A549 (cell line): ENCODE measurements around the gene ARRDC2. TPM values are rescaled to one million over a fixed set of nuclear protein-coding genes. Genes with fewer than 3 reads are reported as not detected.
A peak's percentile ranks its signal among the peaks of the same experiment; 100 is the strongest.

ENCODE experiments used
- ATAC-seq, 2 experiments: fragments of 200-7000 bp in 1 of 2; fragments of >200 bp in 1 of 2; cut with Nextera tagmentation in 1 of 2; cut with Tn5 transposase in 1 of 2; 3 replicates each; pipeline versions ENCODE4 v1.8.0 to v1.9.1; 2018 to 2020; ENCODE audit warnings: mild to moderate bottlenecking in 1 of 2, moderate library complexity in 1 of 2
- CTCF ChIA-PET: fragments of 300-600 bp; sonication (Branson Sonifier 250); formaldehyde crosslinking; extraction: SDS; loops from one replicate; lab custom pipeline; 2021; ENCODE audit warnings: antibody characterized with exemption, inconsistent platforms; lab: Yijun Ruan, JAX
- POLR2A ChIA-PET: fragments of 350-600 bp; formaldehyde crosslinking; extraction: SDS; loops from one replicate; lab custom pipeline; 2021; ENCODE audit warnings: antibody characterized with exemption, inconsistent platforms; lab: Yijun Ruan, JAX
- DNase-seq, 2 experiments: peaks; one replicate each; pipeline versions ENCODE4 v3.0.0 to v3.0.0-alpha.2; 2011 to 2016; ENCODE audit warnings: low read depth in 1 of 2, low spot score in 1 of 2
- FAIRE-seq: peaks from 2 replicates; lab custom pipeline; 2011; peaks lifted over from hg19 to GRCh38; lab: Jason Lieb, UNC
- H3K27ac ChIP-seq, 2 experiments: fragments of >200 bp; sonication (Bioruptor Twin); formaldehyde crosslinking; 3 replicates each; pipeline ENCODE4 v1.5.1; 2016 to 2017
- H3K4me1 ChIP-seq: fragments of >200 bp; sonication (Bioruptor Twin); formaldehyde crosslinking; 3 replicates; pipeline ENCODE4 v1.6.1; 2016
- H3K4me2 ChIP-seq: fragments of >200 bp; sonication (Bioruptor Twin); formaldehyde crosslinking; 3 replicates; pipeline ENCODE4 v1.6.1; 2016
- H3K4me3 ChIP-seq: fragments of >200 bp; sonication (Bioruptor Twin); formaldehyde crosslinking; 3 replicates; pipeline ENCODE4 v1.5.1; 2016
- H3K9me3 ChIP-seq: fragments of >200 bp; sonication (Bioruptor Twin); formaldehyde crosslinking; 3 replicates; pipeline ENCODE4 v1.6.1; 2016
- CBX8 ChIP-seq: fragments of 200-600 bp; sonication (generic); IDR thresholded peaks from 2 replicates; pipeline ENCODE4 v1.6.1; 2016
- CEBPB ChIP-seq, 2 experiments: fragments of >200 bp in 1 of 2; sonication (Bioruptor Twin) in 1 of 2; formaldehyde crosslinking in 1 of 2; IDR thresholded peaks; 2 replicates each; pipeline ENCODE4 v1.6.1; 2012 to 2016
- CHD4 ChIP-seq: fragments of 200-600 bp; sonication (generic); IDR thresholded peaks from 2 replicates; pipeline ENCODE4 v1.6.1; 2016; ENCODE audit warnings: antibody characterized with exemption, mild to moderate bottlenecking, borderline replicate concordance
- CTCF ChIP-seq: fragments of >200 bp; sonication (Bioruptor Twin); formaldehyde crosslinking; IDR thresholded peaks from 3 replicates; pipeline ENCODE4 v1.5.1; 2016
- ESRRA ChIP-seq: fragments of 150-350 bp; IDR thresholded peaks from 2 replicates; pipeline ENCODE4 v1.6.1; 2014; ENCODE audit warnings: mild to moderate bottlenecking, low read length, borderline replicate concordance
- FOSB ChIP-seq: fragments of 250-450 bp; sonication (Bioruptor Pico); IDR thresholded peaks from 2 replicates; pipeline ENCODE4 v1.5.0; 2020; ENCODE audit warnings: mild to moderate bottlenecking, moderate library complexity
- FOSL2 ChIP-seq, 2 experiments: fragments of 450-650 bp in 1 of 2; fragments of >200 bp in 1 of 2; sonication (Bioruptor Twin) in 1 of 2; formaldehyde crosslinking; IDR thresholded peaks; 2 replicates each; pipeline versions ENCODE4 v1.5.0 to v1.6.1; 2016 to 2020; ENCODE audit warnings: mild to moderate bottlenecking in 1 of 2, moderate library complexity in 1 of 2
- FOXS1 ChIP-seq: fragments of 250-450 bp; sonication (Bioruptor Pico); IDR thresholded peaks from 2 replicates; pipeline ENCODE4 v1.5.0; 2020; ENCODE audit warnings: mild to moderate bottlenecking, moderate library complexity
- GATA3 ChIP-seq: IDR thresholded peaks from 2 replicates; pipeline ENCODE4 v1.6.1; 2012; ENCODE audit warnings: borderline replicate concordance
- HEYL ChIP-seq: fragments of 250-450 bp; sonication (Bioruptor Pico); IDR thresholded peaks from 2 replicates; pipeline ENCODE4 v1.8.0; 2021; ENCODE audit warnings: mild to moderate bottlenecking, moderate library complexity
- HOXA7 ChIP-seq: fragments of 250-450 bp; sonication (Bioruptor Pico); IDR thresholded peaks from 2 replicates; pipeline ENCODE4 v1.5.0; 2020; ENCODE audit warnings: mild to moderate bottlenecking, moderate library complexity
- HOXB13 ChIP-seq: fragments of 250-450 bp; sonication (Bioruptor Pico); IDR thresholded peaks from 2 replicates; pipeline ENCODE4 v1.5.0; 2020; ENCODE audit warnings: low read depth, mild to moderate bottlenecking, moderate library complexity
- JUN ChIP-seq, 2 experiments: fragments of >200 bp; sonication (Bioruptor Twin); formaldehyde crosslinking; IDR thresholded peaks; 2 replicates in 1 of 2; 3 replicates in 1 of 2; pipeline ENCODE4 v1.6.1; 2016 to 2017
- JUNB ChIP-seq: fragments of >200 bp; sonication (Bioruptor Twin); formaldehyde crosslinking; IDR thresholded peaks from 2 replicates; pipeline ENCODE4 v1.6.1; 2016
- KDM1A ChIP-seq: fragments of 200-600 bp; sonication (generic); IDR thresholded peaks from 2 replicates; pipeline ENCODE4 v1.6.1; 2016; ENCODE audit warnings: low read depth, mild to moderate bottlenecking
- MAFK ChIP-seq: fragments of 450-650 bp; IDR thresholded peaks from 2 replicates; pipeline ENCODE4 v1.6.1; 2014; ENCODE audit not compliant: partially characterized antibody
- MAX ChIP-seq: IDR thresholded peaks from 2 replicates; pipeline ENCODE4 v1.6.1; 2012
- MAZ ChIP-seq: fragments of 150-350 bp; IDR thresholded peaks from 2 replicates; pipeline ENCODE4 v1.6.1; 2014; ENCODE audit warnings: antibody characterized with exemption, low read depth, low read length, borderline replicate concordance
- NFE2L2 ChIP-seq: fragments of 150-350 bp; conservative IDR thresholded peaks from 2 replicates; pipeline ENCODE4 v1.6.1; 2014; ENCODE audit warnings: low read length
- NPAS2 ChIP-seq: fragments of 250-450 bp; sonication (Bioruptor Pico); IDR thresholded peaks from 2 replicates; pipeline ENCODE4 v1.8.0; 2022; ENCODE audit warnings: mild to moderate bottlenecking, moderate library complexity, borderline replicate concordance
- PBX3 ChIP-seq: IDR thresholded peaks from 2 replicates; pipeline ENCODE4 v1.6.1; 2012
- PHF8 ChIP-seq: fragments of 200-600 bp; sonication (generic); IDR thresholded peaks from 2 replicates; pipeline ENCODE4 v1.6.1; 2016; ENCODE audit warnings: low read depth, mild to moderate bottlenecking, antibody characterized with exemption, moderate library complexity, borderline replicate concordance
- POLR2A ChIP-seq: IDR thresholded peaks from 2 replicates; pipeline ENCODE4 v1.6.1; 2012; ENCODE audit warnings: mild to moderate bottlenecking, low read length
- RCOR1 ChIP-seq: fragments of 150-350 bp; IDR thresholded peaks from 2 replicates; pipeline ENCODE4 v1.6.1; 2014; ENCODE audit warnings: antibody characterized with exemption, low read length, low read depth
- RFX5 ChIP-seq: fragments of 450-650 bp; IDR thresholded peaks from 2 replicates; pipeline ENCODE4 v1.7.1; 2014; ENCODE audit warnings: antibody characterized with exemption, mild to moderate bottlenecking, moderate library complexity
- RNF2 ChIP-seq: fragments of 200-600 bp; sonication (generic); IDR thresholded peaks from 2 replicates; pipeline ENCODE4 v1.6.1; 2016; ENCODE audit warnings: low read depth, mild to moderate bottlenecking, antibody characterized with exemption, moderate library complexity, borderline replicate concordance
- SMC3 ChIP-seq: fragments of >200 bp; sonication (Bioruptor Twin); formaldehyde crosslinking; IDR thresholded peaks from 3 replicates; pipeline ENCODE4 v1.6.1; 2018; ENCODE audit warnings: inconsistent platforms
- SREBF2 ChIP-seq: fragments of 450-650 bp; IDR thresholded peaks from 2 replicates; pipeline ENCODE4 v1.6.1; 2014; ENCODE audit warnings: mild to moderate bottlenecking, moderate library complexity
- TP53 ChIP-seq: fragments of 250-450 bp; sonication (Bioruptor Pico); IDR thresholded peaks from 2 replicates; pipeline ENCODE4 v1.5.0; 2021; ENCODE audit warnings: mild to moderate bottlenecking, moderate library complexity
- ZC3H11A ChIP-seq: fragments of 450-650 bp; IDR thresholded peaks from 2 replicates; pipeline ENCODE4 v1.6.1; 2014; ENCODE audit warnings: antibody characterized with exemption, mild to moderate bottlenecking
- ZFP36 ChIP-seq: fragments of 450-650 bp; IDR thresholded peaks from 2 replicates; pipeline ENCODE4 v1.6.1; 2014; ENCODE audit warnings: borderline replicate concordance; ENCODE audit not compliant: partially characterized antibody
- ZSCAN20 ChIP-seq: fragments of 250-450 bp; sonication (Bioruptor Pico); IDR thresholded peaks from 2 replicates; pipeline ENCODE4 v1.8.0; 2022; ENCODE audit warnings: mild to moderate bottlenecking, moderate library complexity
- WGBS: methylation state at CpG from one replicate; pipeline ENCODE4 v1.1.6; 2017; ENCODE audit errors: missing lambda C conversion rate; 5-methylcytosine and 5-hydroxymethylcytosine counted together
- polyA plus RNA-seq, 4 experiments: library from polyadenylated mRNA; depleted of rRNA in 3 of 4; stranded (reverse); fragments of >200 nt; fragmentation: RNase III in 1 of 4; extraction: RNeasy Plus Mini Kit Qiagen cat#74134 plus additional on column Dnase treatment in 1 of 4; gene quantifications; 2 replicates in 3 of 4; 3 replicates in 1 of 4; pipeline ENCODE4 v1.2.3, GENCODE V29; 2011 to 2017

The ARRDC2 gene
- polyA plus RNA-seq, 2 of the 4 experiments (the other 2 are of a cell fraction) = 14.5 to 14.8 TPM

- DNase-seq (peak; percentile 16 to 86), FAIRE-seq (no peak), ATAC-seq (peak; percentile 74 to 78)
- Histone ChIP-seq H3K27ac (peak overlapping the region; percentile 90 to 98), H3K4me1 (peaks cover 29% of the 10 kb centered on the region), H3K4me2 (peak overlapping the region; percentile 97), H3K9me3 (no peaks in the 10 kb centered on the region), H3K4me3 (peak overlapping the region; percentile 53)
- ChIA-PET CTCF (interaction anchor here (0.7 to 17.1 kb wide), 28 partner anchors 9 to 139 kb away, joined by 3 to 493 read pairs (median 6); partner anchors contain the start of genes CCDC124, KCNN1, RPL18A and SLC5A5), POLR2A (interaction anchor here (0.5 to 2.7 kb wide), 7 partner anchors 50 to 138 kb away, joined by 3 to 8 read pairs (median 5); partner anchors contain the start of genes CCDC124 and RPL18A)
- TF ChIP-seq POLR2A (peak; percentile 26), NFE2L2 (0 out of 2 replicates have a peak, but pooled peaks have one; percentile 25), RCOR1 (no peak), RNF2 (no peak), PHF8 (peak; percentile 41; the same call in 1 of the 2 replicates), CEBPB (IDR thresholded peaks at IDR 0.05) (no peak), JUN (IDR thresholded peaks at IDR 0.05) (peak in 1 of 2 experiments; percentile 60; a peak in 1 of 5 replicates), FOSL2 (IDR thresholded peaks at IDR 0.05) (no peak), FOSL2 (CRISPR knock-in tag; IDR thresholded peaks at IDR 0.05) (peak; percentile 2; the same call in 1 of the 2 replicates), ZFP36 (peak; percentile 47), SMC3 (peak; percentile 29; the same call in 2 of the 3 replicates), CTCF (peak; percentile 55), ESRRA (no peak), ZC3H11A (no peak), MAX (peak; percentile 53; the same call in 1 of the 2 replicates), HEYL (CRISPR knock-in tag) (no peak), FOSB (CRISPR knock-in tag) (no peak), MAFK (peak; percentile 59)
- 0% methylated on average over 16 of the region's 41 CpGs for WGBS
These were observed 9.8 kb upstream of the ARRDC2 start for GRCh38 chr19:17997969-17998826.

GRCh38 chr19:17998827-17999150, 9.2 kb upstream of the ARRDC2 start:
- TF ChIP-seq NFE2L2 (no peak), RFX5 (no peak), GATA3 (no peak), PBX3 (no peak), NPAS2 (no peak), FOSL2 (IDR thresholded peaks at IDR 0.05) (no peak), FOSL2 (CRISPR knock-in tag; IDR thresholded peaks at IDR 0.05) (no peak), HOXB13 (CRISPR knock-in tag) (no peak), ZSCAN20 (no peak), JUNB (no peak), TP53 (CRISPR knock-in tag) (no peak), CHD4 (no peak), HOXA7 (CRISPR knock-in tag) (no peak), SREBF2 (no peak), FOXS1 (no peak), KDM1A (no peak), MAZ (no peak), RNF2 (no peak), CEBPB (IDR thresholded peaks at IDR 0.05) (no peak), CBX8 (no peak), POLR2A (no peak)
- DNase-seq (no peak), ATAC-seq (no peak), FAIRE-seq (no peak)
- Histone ChIP-seq H3K27ac (peak overlapping the region; percentile 90 to 98), H3K4me3 (no peak overlapping the region; the same call in 2 of the 3 replicates), H3K4me2 (peak overlapping the region; percentile 97), H3K4me1 (peaks cover 29% of the 10 kb centered on the region), H3K9me3 (no peaks in the 10 kb centered on the region)
- POLR2A ChIA-PET = interaction anchor here (0.6 to 2.7 kb wide), 4 partner anchors 51 to 120 kb away, joined by 3 to 8 read pairs (median 6); partner anchors contain the start of gene CCDC124
- WGBS = no CpG with 5 or more reads among the region's 5 CpGs
- CTCF ChIA-PET = interaction anchor here (0.8 to 17.1 kb wide), 10 partner anchors 10 to 127 kb away, joined by 3 to 493 read pairs (median 10); partner anchors contain the start of genes CCDC124, KCNN1 and SLC5A5
